GM12878 (cell line): ENCODE data around the gene TRIM50. TPM values are rescaled to one million over a fixed set of nuclear protein-coding genes. Genes with fewer than 3 reads are reported as not detected.

ENCODE experiments used
- BACH1 ChIP-seq: fragments of 450-650 bp; IDR thresholded peaks from 2 replicates; pipeline ENCODE4 v1.6.1; 2017; ENCODE audit warnings: mild to moderate bottlenecking, borderline replicate concordance
- CBX3 ChIP-seq: fragments of 200-600 bp; sonication (generic); IDR thresholded peaks from 2 replicates; pipeline ENCODE4 v1.6.1; 2016; ENCODE audit warnings: low read depth, borderline replicate concordance
- CEBPZ ChIP-seq: fragments of 150-350 bp; IDR thresholded peaks from 2 replicates; pipeline ENCODE4 v1.6.1; 2016; ENCODE audit warnings: low read depth, low read length
- CHD1 ChIP-seq: IDR thresholded peaks from 2 replicates; pipeline ENCODE4 v1.6.1; 2012; ENCODE audit warnings: low read depth, low read length, improper control_type of control experiment
- CREB1 ChIP-seq: IDR thresholded peaks from 2 replicates; pipeline ENCODE4 v1.6.1; 2012; ENCODE audit warnings: low read depth, mild to moderate bottlenecking, inconsistent platforms
- E2F4 ChIP-seq: IDR thresholded peaks from 2 replicates; pipeline ENCODE4 v1.6.1; 2012; ENCODE audit warnings: low read depth, low read length, improper control_type of control experiment
- EED ChIP-seq: sonication (generic); IDR thresholded peaks from 2 replicates; pipeline ENCODE4 v1.6.1; 2016; ENCODE audit warnings: antibody characterized with exemption, low read depth
- ETV6 ChIP-seq, 2 experiments: fragments of 450-650 bp in 1 of 2; IDR thresholded peaks in 1 of 2; conservative IDR thresholded peaks in 1 of 2; 2 replicates each; pipeline ENCODE4 v1.6.1; 2014; ENCODE audit warnings: antibody characterized with exemption in 1 of 2, borderline replicate concordance in 1 of 2, low read depth in 1 of 2, mild to moderate bottlenecking in 1 of 2, moderate library complexity in 1 of 2
- GABPA ChIP-seq: IDR thresholded peaks from 2 replicates; pipeline ENCODE4 v1.6.1; 2014; ENCODE audit warnings: antibody characterized with exemption, low read depth, mild to moderate bottlenecking, inconsistent platforms
- HDGF ChIP-seq: fragments of 450-650 bp; IDR thresholded peaks from 2 replicates; pipeline ENCODE4 v1.6.1; 2016; ENCODE audit warnings: antibody characterized with exemption
- IKZF1 ChIP-seq: fragments of 450-650 bp; conservative IDR thresholded peaks from 2 replicates; pipeline ENCODE4 v1.6.1; 2017; ENCODE audit warnings: antibody characterized with exemption, mild to moderate bottlenecking
- IRF4 ChIP-seq: IDR thresholded peaks from 2 replicates; pipeline ENCODE4 v1.6.1; 2011; ENCODE audit warnings: low read depth, low read length
- JUND ChIP-seq: IDR thresholded peaks from 2 replicates; pipeline ENCODE4 v1.6.1; 2012; ENCODE audit warnings: low read depth, mild to moderate bottlenecking, low read length, improper control_type of control experiment, moderate library complexity
- LARP7 ChIP-seq: fragments of 450-650 bp; IDR thresholded peaks from 2 replicates; pipeline ENCODE4 v1.6.1; 2017; ENCODE audit warnings: mild to moderate bottlenecking
- MTA2 ChIP-seq: fragments of 450-650 bp; IDR thresholded peaks from 2 replicates; pipeline ENCODE4 v1.6.1; 2016; ENCODE audit warnings: low read depth, mild to moderate bottlenecking, moderate library complexity
- MTA3 ChIP-seq: IDR thresholded peaks from 2 replicates; pipeline ENCODE4 v1.6.1; 2012; ENCODE audit warnings: low read length, inconsistent platforms, borderline replicate concordance
- NR2C1 ChIP-seq: fragments of 450-650 bp; IDR thresholded peaks from 2 replicates; pipeline ENCODE4 v1.6.1; 2017; ENCODE audit warnings: antibody characterized with exemption, mild to moderate bottlenecking, moderate library complexity
- NRF1 ChIP-seq: conservative IDR thresholded peaks from 2 replicates; pipeline ENCODE4 v1.6.1; 2011; ENCODE audit warnings: mild to moderate bottlenecking, low read depth, low read length, improper control_type of control experiment
- PAX5 ChIP-seq: IDR thresholded peaks from 2 replicates; pipeline ENCODE4 v1.6.1; 2011; ENCODE audit warnings: low read depth, low read length, borderline replicate concordance
- RB1 ChIP-seq: fragments of 450-650 bp; formaldehyde crosslinking; IDR thresholded peaks from 2 replicates; pipeline ENCODE4 v1.6.1; 2017; ENCODE audit warnings: mild to moderate bottlenecking, borderline replicate concordance
- RBBP5 ChIP-seq: fragments of 200-600 bp; sonication (generic); conservative IDR thresholded peaks from 2 replicates; pipeline ENCODE4 v1.6.1; 2016
- RCOR1 ChIP-seq: conservative IDR thresholded peaks from 2 replicates; pipeline ENCODE4 v1.6.1; 2012; ENCODE audit warnings: low read depth, low read length, improper control_type of control experiment
- RUNX3 ChIP-seq: IDR thresholded peaks from 2 replicates; pipeline ENCODE4 v1.6.1; 2012; ENCODE audit warnings: low read length, inconsistent platforms
- SIX5 ChIP-seq: IDR thresholded peaks from 2 replicates; pipeline ENCODE4 v1.6.1; 2011; ENCODE audit warnings: mild to moderate bottlenecking, low read depth, low read length, moderate library complexity; ENCODE audit not compliant: severe bottlenecking
- TBL1XR1 ChIP-seq: IDR thresholded peaks from 2 replicates; pipeline ENCODE4 v1.6.1; 2012; ENCODE audit warnings: low read depth, low read length, improper control_type of control experiment
- WRNIP1 ChIP-seq: IDR thresholded peaks from 2 replicates; pipeline ENCODE4 v1.6.1; 2011; ENCODE audit warnings: low read depth, low read length, improper control_type of control experiment, borderline replicate concordance
- YY1 ChIP-seq: IDR thresholded peaks from 2 replicates; pipeline ENCODE4 v1.6.1; 2011; ENCODE audit warnings: low read depth, mild to moderate bottlenecking, low read length
- ZNF207 ChIP-seq: fragments of 450-650 bp; IDR thresholded peaks from 2 replicates; pipeline ENCODE4 v1.6.1; 2014; ENCODE audit warnings: antibody characterized with exemption, mild to moderate bottlenecking, borderline replicate concordance
- ZNF217 ChIP-seq: fragments of 450-650 bp; IDR thresholded peaks from 2 replicates; pipeline ENCODE4 v1.6.1; 2017; ENCODE audit warnings: antibody characterized with exemption, mild to moderate bottlenecking
- ZNF24 ChIP-seq: fragments of 450-650 bp; IDR thresholded peaks from 2 replicates; pipeline ENCODE4 v1.6.1; 2017; ENCODE audit warnings: antibody characterized with exemption, mild to moderate bottlenecking
- ZSCAN29 ChIP-seq: fragments of 450-650 bp; IDR thresholded peaks from 2 replicates; pipeline ENCODE4 v1.6.1; 2017; ENCODE audit warnings: mild to moderate bottlenecking, moderate library complexity
- ZZZ3 ChIP-seq: IDR thresholded peaks from 2 replicates; pipeline ENCODE4 v1.6.1; 2011; ENCODE audit warnings: low read depth; ENCODE audit not compliant: control insufficient read depth, insufficient read length
- polyA plus RNA-seq, 11 experiments: library from polyadenylated mRNA; depleted of rRNA in 4 of 11; unstranded in 6 of 11; stranded (reverse) in 5 of 11; fragments of >200 nt; fragmentation: Nextera tagmentation in 4 of 11; fragmentation: Illumina TruSeq in 1 of 11; extraction: Ambion mirVana in 4 of 11; extraction: Trizol in 1 of 11; gene quantifications; 1 replicate in 1 of 11; 2 replicates in 10 of 11; pipeline versions ENCODE4 v1.2.1 to v1.2.3, GENCODE V29; 2011 to 2016; ENCODE audit warnings: inconsistent platforms in 2 of 11, missing spikeins in 2 of 11, low read depth in 1 of 11
- total RNA-seq, 4 experiments: library from RNA; depleted of rRNA in 3 of 4; stranded (reverse); fragments of >200 nt in 3 of 4; fragmentation: Illumina TruSeq in 1 of 4; extraction: Trizol in 1 of 4; gene quantifications; 2 replicates each; pipeline versions ENCODE4 v1.2.1 to v1.2.3, GENCODE V29; 2013 to 2021

TRIM50 gene
- total and polyA plus RNA-seq, 10 of the 15 experiments (the other 5 are each of a cell fraction or from before 2014, with no cell fraction given) = not detected

GRCh38 chr7:73308665-73309214 is 19.1 kb downstream of the TRIM50 start, which contains the start of gene NSUN5 (continued):
- TF ChIP-seq CREB1 (peak; percentile 70; the same call in 1 of the 2 replicates), IRF4 (no peak), ZNF207 (no peak), RCOR1 (no peak), CEBPZ (no peak), MTA2 (0 out of 2 replicates have a peak, but pooled peaks have one; percentile 12), LARP7 (no peak), CBX3 (no peak), ZZZ3 (no peak), RB1 (no peak; the same call in 1 of the 2 replicates), ZSCAN29 (no peak), JUND (no peak), ZNF217 (no peak), IKZF1 (peak; percentile 65), PAX5 (peak; percentile 35; the same call in 1 of the 2 replicates), ETV6 (conservative IDR thresholded peaks at IDR 0.05 in 1 of 2, IDR thresholded peaks at IDR 0.05 in 1 of 2; ENCODE audit: borderline replicate concordance in 1 of 2, low read depth in 1 of 2) (peak in 1 of 2 experiments; percentile 80; a peak in 2 of 4 replicates), CHD1 (no peak), TBL1XR1 (no peak), RUNX3 (peak; percentile 55; the same call in 1 of the 2 replicates), YY1 (peak; percentile 88), E2F4 (no peak), GABPA (peak; percentile 92), NR2C1 (peak; percentile 94), EED (no peak), HDGF (no peak), NRF1 (no peak), SIX5 (peak; percentile 42), MTA3 (no peak), ZNF24 (no peak), BACH1 (no peak), WRNIP1 (no peak), RBBP5 (no peak)
